Epithelial cell of esophagus (primary cell): Measurements from ENCODE around the gene SNRPA1.
A peak's percentile ranks its signal among the peaks of the same experiment; 100 is the strongest.

Experiments
- DNase-seq: peaks from one replicate; pipeline ENCODE4 v3.0.0; 2010; ENCODE audit warnings: low read depth
- H3K4me3 ChIP-seq: 2 replicates; pipeline ENCODE4 v1.5.1; 2011; ENCODE audit warnings: mild to moderate bottlenecking, low read length, control low read depth
- CTCF ChIP-seq: IDR thresholded peaks from 2 replicates; pipeline ENCODE4 v1.5.1; 2011; ENCODE audit warnings: low read depth, mild to moderate bottlenecking, low read length, control low read depth, inconsistent platforms; ENCODE audit not compliant: insufficient read depth; ENCODE audit errors: missing control alignments

SNRPA1 gene

DNA sequence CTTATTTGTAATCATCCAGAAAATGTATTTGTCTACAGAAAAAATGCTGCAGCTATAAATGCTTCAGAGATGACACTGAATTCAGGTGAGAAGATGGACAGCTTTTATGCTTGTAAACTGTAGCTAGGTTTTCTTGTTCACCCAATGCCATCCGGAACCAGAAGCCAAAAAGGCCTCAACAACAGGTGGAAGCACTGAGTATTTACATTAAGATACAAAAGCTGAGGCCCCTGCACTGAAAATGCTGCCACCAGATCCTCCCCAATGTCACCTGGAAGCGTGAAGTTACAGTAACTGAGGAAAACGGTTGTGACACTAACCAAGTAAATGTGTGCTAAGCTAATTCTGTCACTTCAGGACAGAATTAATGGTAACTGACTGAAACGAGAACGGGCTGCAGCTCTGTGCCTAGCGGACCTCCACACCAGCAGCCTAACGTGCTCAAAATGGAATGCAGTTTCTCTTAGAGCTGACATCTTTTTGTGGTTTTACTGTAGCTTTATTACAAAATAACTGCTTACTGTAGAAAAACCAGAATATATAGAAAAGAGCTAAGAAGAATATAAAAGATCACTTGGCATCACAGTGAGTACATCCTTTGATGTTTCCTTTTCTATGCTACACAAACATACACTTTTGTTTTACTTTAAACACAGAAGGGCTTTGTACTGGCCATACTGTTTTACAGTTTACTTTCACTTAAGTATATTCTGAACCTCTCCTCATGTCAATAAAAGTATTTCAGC lies 50.8 kb downstream of the SNRPA1 start:
- TF ChIP-seq CTCF: no peak
- H3K4me3 ChIP-seq: no peak overlapping the region
- DNase-seq: no peak

- H3K4me3 ChIP-seq: no peak overlapping the region
- TF ChIP-seq CTCF: no peak
- no peak for DNase-seq
Measured at GRCh38 chr15:101243420-101243819, 51.6 kb downstream of the SNRPA1 start.

DNA sequence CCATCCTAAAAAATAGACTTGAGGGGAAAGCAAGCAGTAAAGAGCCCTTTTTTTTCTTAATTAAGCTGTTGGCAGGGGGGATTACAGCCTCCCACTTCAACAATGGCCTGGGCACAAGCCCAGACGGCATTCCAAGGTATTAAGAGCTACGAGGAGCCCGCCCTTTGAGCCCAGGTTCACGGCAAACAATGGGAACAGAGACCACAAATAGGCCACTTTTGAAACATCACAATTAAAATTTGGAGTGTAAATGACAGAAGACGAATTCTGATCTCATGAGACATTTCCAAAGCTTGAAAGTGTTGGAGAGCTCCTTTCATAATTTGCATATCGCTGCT lies 52.1 kb downstream of the SNRPA1 start:
- no peak for TF ChIP-seq CTCF
- no peak overlapping the region for H3K4me3 ChIP-seq
- no peak for DNase-seq

GRCh38 chr15:101242160-101242998 lies 52.7 kb downstream of the SNRPA1 start:
- no peak overlapping the region for H3K4me3 ChIP-seq
- peak; percentile 48 for DNase-seq
- TF ChIP-seq CTCF: no peak

DNA sequence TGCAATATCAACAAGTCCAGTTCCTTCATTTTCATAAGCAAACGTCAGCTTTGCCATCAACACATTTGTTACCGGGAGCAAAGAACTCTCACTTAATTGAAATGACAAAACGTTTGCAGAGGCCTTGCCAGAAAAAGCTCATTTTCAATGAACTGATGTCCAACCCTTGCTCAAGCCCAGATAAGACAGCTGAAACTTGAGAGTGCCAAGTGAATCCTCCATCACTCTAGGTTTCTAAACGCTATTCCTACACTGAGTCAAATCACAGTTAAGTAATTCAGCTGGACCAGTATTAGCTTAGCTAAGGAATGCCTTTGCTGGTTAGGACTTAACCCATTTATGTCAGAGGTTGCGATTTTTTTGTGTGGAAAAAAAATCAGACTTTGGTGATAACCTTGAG lies 54.7 kb downstream of the SNRPA1 start:
- TF ChIP-seq CTCF: no peak
- no peak overlapping the region for H3K4me3 ChIP-seq
- no peak for DNase-seq

DNA sequence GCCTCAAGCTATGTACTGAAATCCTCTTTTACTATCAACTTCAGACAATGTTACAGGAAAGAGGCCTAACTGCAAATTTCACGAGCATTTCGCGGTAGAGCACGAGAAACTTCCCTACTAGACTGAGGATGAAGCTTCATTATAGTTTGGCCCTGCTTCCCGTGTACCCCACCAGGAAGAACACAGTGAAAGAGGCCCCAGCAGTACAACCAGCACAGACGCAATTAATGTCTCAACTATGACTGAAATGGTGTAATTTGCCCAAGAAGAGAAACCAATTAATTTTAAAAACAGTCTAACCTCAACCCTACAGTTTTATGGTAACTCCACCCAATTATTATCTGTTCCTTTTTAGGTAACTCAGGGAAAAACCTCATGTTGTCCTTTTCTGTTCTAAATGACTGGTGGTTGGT lies 55.3 kb downstream of the SNRPA1 start:
- DNase-seq: no peak
- TF ChIP-seq CTCF: no peak
- H3K4me3 ChIP-seq: no peak overlapping the region

DNA sequence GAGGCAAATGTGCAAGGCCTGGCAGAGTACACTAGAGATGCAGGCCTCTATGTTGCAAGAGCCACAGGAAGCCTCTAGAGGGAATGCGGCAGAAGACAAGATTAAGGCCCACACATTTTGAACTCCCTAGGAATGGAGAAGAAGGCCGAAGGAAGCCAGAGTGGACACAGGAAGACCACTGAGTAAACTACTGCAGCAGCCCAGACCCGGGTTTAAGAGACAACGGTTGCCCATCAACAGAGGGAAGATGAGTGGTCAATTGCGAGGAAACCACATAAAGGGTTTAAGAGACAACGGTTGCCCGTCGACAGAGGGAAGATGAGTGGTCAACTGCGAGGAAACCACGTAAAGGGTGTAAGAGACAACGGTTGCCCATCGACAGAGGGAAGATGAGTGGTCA lies 57.8 kb downstream of the SNRPA1 start:
- no peak for TF ChIP-seq CTCF
- no peak for DNase-seq
- no peak overlapping the region for H3K4me3 ChIP-seq
